Liver (tissue), 9 donors: ENCODE data around the gene NUDT9. TPM values are rescaled to one million over a fixed set of nuclear protein-coding genes. Genes with fewer than 3 reads are reported as not detected.
"Not testable (repeated sequence)": the region's sequence is repeated elsewhere in the genome, so short reads cannot be mapped to it uniquely, and the experiment has no call there.

Experiments
- DNase-seq: peaks from one replicate; pipeline ENCODE4 v3.0.0-alpha.2; 2017; ENCODE audit warnings: low spot score
- H3K27ac ChIP-seq, 2 donors: one replicate each; pipeline ENCODE4 v1.7.0; 2013; ENCODE audit warnings: inconsistent platforms in 2 of 2, low read length in 2 of 2, control low read depth in 1 of 2, low read depth in 1 of 2, mild to moderate bottlenecking in 1 of 2
- H3K27me3 ChIP-seq, 4 donors: one replicate each; pipeline versions ENCODE4 v1.6.1 to v1.7.0; 2013; ENCODE audit warnings: low read length in 3 of 4, inconsistent platforms in 1 of 4, mild to moderate bottlenecking in 1 of 4, moderate library complexity in 1 of 4; ENCODE audit not compliant: control insufficient read depth in 4 of 4, insufficient read depth in 4 of 4
- H3K36me3 ChIP-seq, 4 donors: one replicate each; pipeline versions ENCODE4 v1.6.1 to v1.7.0; 2013; ENCODE audit warnings: low read length in 3 of 4, mild to moderate bottlenecking in 3 of 4, low read depth in 1 of 4, moderate library complexity in 1 of 4; ENCODE audit not compliant: control insufficient read depth in 4 of 4, insufficient read depth in 3 of 4
- H3K4me1 ChIP-seq, 4 donors: one replicate each; pipeline versions ENCODE4 v1.6.1 to v1.7.0; 2013; ENCODE audit warnings: low read length in 3 of 4, mild to moderate bottlenecking in 3 of 4, moderate library complexity in 1 of 4; ENCODE audit not compliant: control insufficient read depth in 4 of 4, insufficient read depth in 4 of 4
- H3K4me3 ChIP-seq, 3 donors: one replicate each; pipeline versions ENCODE4 v1.6.1 to v1.7.0; 2013; ENCODE audit warnings: low read length in 3 of 3, control low read depth in 1 of 3, low read depth in 1 of 3, mild to moderate bottlenecking in 1 of 3
- H3K9ac ChIP-seq, 2 donors: one replicate each; pipeline ENCODE4 v1.7.0; 2013; ENCODE audit warnings: low read length in 2 of 2, mild to moderate bottlenecking in 2 of 2, moderate library complexity in 2 of 2, control low read depth in 1 of 2, low read depth in 1 of 2
- H3K9me3 ChIP-seq, 4 donors: one replicate each; pipeline versions ENCODE4 v1.6.1 to v1.7.0; 2013; ENCODE audit warnings: low read length in 3 of 4; ENCODE audit not compliant: control insufficient read depth in 4 of 4
- ATF3 ChIP-seq: IDR thresholded peaks from 2 replicates; pipeline ENCODE4 v1.6.1; 2016; ENCODE audit warnings: antibody characterized with exemption
- CTCF ChIP-seq: fragments of 150-350 bp; IDR thresholded peaks from 2 replicates; pipeline ENCODE4 v1.5.1; 2017; ENCODE audit warnings: improper control_type of control experiment, low read depth, low read length; ENCODE audit not compliant: missing input control
- EGR1 ChIP-seq, 2 donors: IDR thresholded peaks; 2 replicates each; pipeline ENCODE4 v1.6.1; 2016 to 2018; ENCODE audit warnings: antibody characterized with exemption in 2 of 2, low read depth in 2 of 2
- FOXA1 ChIP-seq: IDR thresholded peaks from 2 replicates; pipeline ENCODE4 v1.6.1; 2016; ENCODE audit warnings: antibody characterized with exemption
- FOXA2 ChIP-seq: IDR thresholded peaks from 2 replicates; pipeline ENCODE4 v1.6.1; 2016; ENCODE audit warnings: antibody characterized with exemption
- HNF4G ChIP-seq: IDR thresholded peaks from 2 replicates; pipeline ENCODE4 v1.6.1; 2016; ENCODE audit warnings: antibody characterized with exemption
- MAX ChIP-seq: IDR thresholded peaks from 2 replicates; pipeline ENCODE4 v1.6.1; 2016; ENCODE audit warnings: antibody characterized with exemption
- NR2F2 ChIP-seq: IDR thresholded peaks from 2 replicates; pipeline ENCODE4 v1.6.1; 2016; ENCODE audit warnings: antibody characterized with exemption
- RAD21 ChIP-seq, 2 donors: IDR thresholded peaks; 2 replicates each; pipeline ENCODE4 v1.6.1; 2016; ENCODE audit warnings: antibody characterized with exemption in 2 of 2, mild to moderate bottlenecking in 2 of 2
- REST ChIP-seq: IDR thresholded peaks from 2 replicates; pipeline ENCODE4 v1.6.1; 2016; ENCODE audit warnings: antibody characterized with exemption, mild to moderate bottlenecking
- RXRA ChIP-seq, 2 donors: IDR thresholded peaks; 2 replicates each; pipeline ENCODE4 v1.6.1; 2017 to 2018; ENCODE audit warnings: antibody characterized with exemption in 2 of 2, mild to moderate bottlenecking in 1 of 2
- SP1 ChIP-seq: IDR thresholded peaks from 2 replicates; pipeline ENCODE4 v1.6.1; 2018; ENCODE audit warnings: antibody characterized with exemption, mild to moderate bottlenecking
- TAF1 ChIP-seq: conservative IDR thresholded peaks from 2 replicates; pipeline ENCODE4 v1.6.1; 2016; ENCODE audit warnings: antibody characterized with exemption, mild to moderate bottlenecking
- YY1 ChIP-seq: IDR thresholded peaks from 2 replicates; pipeline ENCODE4 v1.6.1; 2016; ENCODE audit warnings: antibody characterized with exemption, mild to moderate bottlenecking
- ZBTB33 ChIP-seq: IDR thresholded peaks from 2 replicates; pipeline ENCODE4 v1.6.1; 2016; ENCODE audit warnings: antibody characterized with exemption
- WGBS: extraction: QIAGEN DNeasy Blood & Tissue Kit; methylation state at CpG from one replicate; pipeline ENCODE4 v1.1.7; 2013; 5-methylcytosine and 5-hydroxymethylcytosine counted together
- polyA plus RNA-seq, 2 donors: library from polyadenylated mRNA; stranded (reverse) in 1 of 2; unstranded in 1 of 2; fragments of 200-250 nt in 1 of 2; fragments of >200 nt in 1 of 2; fragmentation: Nextera tagmentation in 1 of 2; extraction: Ambion mirVana in 1 of 2; gene quantifications; one replicate each; pipeline versions ENCODE4 v1.2.1 to v1.2.3, GENCODE V29; 2013 to 2015
- total RNA-seq, 2 donors: library from RNA; depleted of rRNA; stranded (reverse); fragments of >200 nt; gene quantifications; one replicate each; pipeline ENCODE4 v1.2.3, GENCODE V29; 2014
- donor health status: healthy.
- donor health status: healthy.
- donor health status: healthy.
- donor health status: healthy.
- donor health status: healthy.

NUDT9 gene
- total and polyA plus RNA-seq, 4 donors, result 9.2 to 37.3 (median 26.9) TPM

GRCh38 chr4:87445964-87446363 is 23.6 kb downstream of the NUDT9 start:
- 74% methylated on average over 3 of the region's 3 CpGs for WGBS
- H3K36me3 ChIP-seq, result peaks cover 5 to 30% (median 23%) of the 10 kb centered on the region in 4 donors
- H3K9me3 ChIP-seq, result no peaks in the 10 kb centered on the region
- no peak overlapping the region for H3K4me3 ChIP-seq
- no peak overlapping the region for H3K9ac ChIP-seq
- H3K4me1 ChIP-seq, result no peaks in the 10 kb centered on the region
- TF ChIP-seq FOXA2, result no peak
- no peak for TF ChIP-seq ZBTB33
- no peak for TF ChIP-seq YY1
- TF ChIP-seq SP1, result no peak
- no peak for TF ChIP-seq CTCF
- TF ChIP-seq FOXA1, result no peak
- TF ChIP-seq HNF4G, result no peak
- TF ChIP-seq RXRA (IDR thresholded peaks at IDR 0.05), result no peak
- no peak for TF ChIP-seq REST
- TF ChIP-seq EGR1 (IDR thresholded peaks at IDR 0.05; ENCODE audit: low read depth in 2 of 2), result no peak
- no peak for TF ChIP-seq TAF1
- TF ChIP-seq MAX, result no peak
- TF ChIP-seq RAD21 (IDR thresholded peaks at IDR 0.05), result no peak
- no peak for TF ChIP-seq NR2F2
- no peak for TF ChIP-seq ATF3
- no peak overlapping the region for H3K27ac ChIP-seq
- H3K27me3 ChIP-seq, result no peaks in the 10 kb centered on the region
- no peak for DNase-seq

- not testable (repeated sequence) for H3K4me1 ChIP-seq, DNase-seq, H3K9ac ChIP-seq, H3K4me3 ChIP-seq, H3K9me3 ChIP-seq, H3K27me3 ChIP-seq, H3K27ac ChIP-seq
- 88% methylated on average over 6 of the region's 6 CpGs for WGBS
- peaks cover 5 to 33% (median 22%) of the 10 kb centered on the region in 4 donors for H3K36me3 ChIP-seq
Observed at GRCh38 chr4:87446375-87446774, 24.0 kb downstream of the NUDT9 start.
